Vagina (tissue), 2 donors: ENCODE data around the gene PXDN.

ENCODE experiments used
- POLR2A ChIP-seq, 2 donors: fragments of 450-650 bp; IDR thresholded peaks; one replicate each; pipeline ENCODE4 v1.6.1; 2017; ENCODE audit warnings: antibody characterized with exemption in 2 of 2, mild to moderate bottlenecking in 2 of 2, moderate library complexity in 2 of 2
- TF ChIP-seq, protein P1 (sequence below), 3 experiments: fragments of 450-650 bp in 2 of 3; fragments of 200-600 bp in 1 of 3; sonication (generic) in 1 of 3; IDR thresholded peaks; one replicate each; pipeline ENCODE4 v1.5.1; 2017 to 2019; ENCODE audit warnings: antibody characterized with exemption in 3 of 3, mild to moderate bottlenecking in 2 of 3, moderate library complexity in 2 of 3

DNA sequence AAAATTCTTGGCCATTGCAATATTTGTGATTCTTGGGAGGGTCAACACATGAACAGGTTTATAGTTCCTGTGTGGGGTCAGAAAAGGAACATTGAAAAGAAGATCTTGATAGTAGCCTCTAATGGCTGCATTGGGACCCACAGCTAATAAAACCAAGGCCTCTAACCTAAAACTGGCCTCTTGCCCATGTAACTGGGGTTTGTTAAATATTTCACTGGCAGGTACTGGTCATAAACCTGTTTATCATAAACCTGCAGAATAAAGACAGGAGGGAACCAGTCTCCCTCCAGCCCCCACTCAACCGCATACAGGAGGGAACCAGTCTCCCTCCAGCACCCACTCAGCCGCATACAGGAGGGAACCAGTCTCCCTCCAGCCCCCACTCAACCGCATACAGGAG is 125.3 kb downstream of the PXDN start:
- TF ChIP-seq, protein P1, sequence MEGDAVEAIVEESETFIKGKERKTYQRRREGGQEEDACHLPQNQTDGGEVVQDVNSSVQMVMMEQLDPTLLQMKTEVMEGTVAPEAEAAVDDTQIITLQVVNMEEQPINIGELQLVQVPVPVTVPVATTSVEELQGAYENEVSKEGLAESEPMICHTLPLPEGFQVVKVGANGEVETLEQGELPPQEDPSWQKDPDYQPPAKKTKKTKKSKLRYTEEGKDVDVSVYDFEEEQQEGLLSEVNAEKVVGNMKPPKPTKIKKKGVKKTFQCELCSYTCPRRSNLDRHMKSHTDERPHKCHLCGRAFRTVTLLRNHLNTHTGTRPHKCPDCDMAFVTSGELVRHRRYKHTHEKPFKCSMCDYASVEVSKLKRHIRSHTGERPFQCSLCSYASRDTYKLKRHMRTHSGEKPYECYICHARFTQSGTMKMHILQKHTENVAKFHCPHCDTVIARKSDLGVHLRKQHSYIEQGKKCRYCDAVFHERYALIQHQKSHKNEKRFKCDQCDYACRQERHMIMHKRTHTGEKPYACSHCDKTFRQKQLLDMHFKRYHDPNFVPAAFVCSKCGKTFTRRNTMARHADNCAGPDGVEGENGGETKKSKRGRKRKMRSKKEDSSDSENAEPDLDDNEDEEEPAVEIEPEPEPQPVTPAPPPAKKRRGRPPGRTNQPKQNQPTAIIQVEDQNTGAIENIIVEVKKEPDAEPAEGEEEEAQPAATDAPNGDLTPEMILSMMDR (IDR thresholded peaks at IDR 0.05), result no peak
- TF ChIP-seq POLR2A (IDR thresholded peaks at IDR 0.05), result no peak
